ENCODE results near the gene CIAPIN1.

Gene CIAPIN1

GRCh38 chr16:57447186-57447962, at the start of gene CIAPIN1, which contains the start of gene COQ9:
TSS of gene CIAPIN1 (minus strand) at chr16:57447385. CDS start at chr16:57440928, 6,457 bp downstream.
TSS of gene COQ9 (plus strand) at chr16:57447479. CDS start at chr16:57447506, 27 bp downstream.
- DNase-seq = peak; percentile 93

- DNase-seq = no peak
Measured at GRCh38 chr16:57493767-57494166, 46.6 kb upstream of the CIAPIN1 start.

- DNase-seq = no peak
Measured at GRCh38 chr16:57489229-57489628, 42.0 kb upstream of the CIAPIN1 start.

- no peak for DNase-seq
Measured at GRCh38 chr16:57486858-57487834, 40.0 kb upstream of the CIAPIN1 start.

- peak; percentile 73 for DNase-seq
Measured at GRCh38 chr16:57485916-57486857, 39.0 kb upstream of the CIAPIN1 start, which contains the start of gene DOK4. TSS of gene DOK4 (minus strand) at chr16:57486493. CDS start at chr16:57479507, 6,986 bp downstream.

GRCh38 chr16:57485091-57485915, 38.1 kb upstream of the CIAPIN1 start:
- no peak for DNase-seq

GRCh38 chr16:57484515-57485005, 37.4 kb upstream of the CIAPIN1 start:
- no peak for DNase-seq

GRCh38 chr16:57483725-57484514, 36.7 kb upstream of the CIAPIN1 start:
- DNase-seq = no peak

GRCh38 chr16:57482845-57483545, 35.8 kb upstream of the CIAPIN1 start:
- no peak for DNase-seq

GRCh38 chr16:57481421-57481820, 34.2 kb upstream of the CIAPIN1 start:
- no peak for DNase-seq

GRCh38 chr16:57480754-57481230, 33.6 kb upstream of the CIAPIN1 start:
- no peak for DNase-seq

- DNase-seq = peak; percentile 15
Measured at GRCh38 chr16:57479976-57480753, 33.0 kb upstream of the CIAPIN1 start.

- peak; percentile 81 for DNase-seq
Measured at GRCh38 chr16:57479205-57479975, 32.2 kb upstream of the CIAPIN1 start.

- DNase-seq = no peak
Measured at GRCh38 chr16:57478396-57479204, 31.4 kb upstream of the CIAPIN1 start.

- DNase-seq = no peak
Measured at GRCh38 chr16:57477531-57478202, 30.5 kb upstream of the CIAPIN1 start.

Data from fibroblast of skin of right biceps (primary cell).